BLaER1 treated with 17β-estradiol and CSF1 and Interleukin-3, amounts not matched to agents 10 nM and 100 nM (cell line): Measurements from ENCODE around the gene FST.

Source experiments
- H3K27ac ChIP-seq, 11 experiments: shearing (Covaris generic); formaldehyde crosslinking; 2 replicates each; pipeline ENCODE4 v1.8.1; 2022
- H3K27me3 ChIP-seq, 11 experiments: shearing (Covaris generic); formaldehyde crosslinking; 2 replicates each; pipeline ENCODE4 v1.8.1; 2022
- H3K36me3 ChIP-seq, 11 experiments: shearing (Covaris generic); formaldehyde crosslinking; 2 replicates each; pipeline ENCODE4 v1.8.1; 2022
- H3K4me1 ChIP-seq, 10 experiments: shearing (Covaris generic); formaldehyde crosslinking; 2 replicates each; pipeline ENCODE4 v1.8.1; 2022
- H3K4me2 ChIP-seq, 11 experiments: shearing (Covaris generic); formaldehyde crosslinking; 2 replicates each; pipeline ENCODE4 v1.8.1; 2022
- H3K4me3 ChIP-seq, 10 experiments: shearing (Covaris generic); formaldehyde crosslinking; 2 replicates each; pipeline ENCODE4 v1.8.1; 2022
- H3K9ac ChIP-seq, 11 experiments: shearing (Covaris generic); formaldehyde crosslinking; 2 replicates each; pipeline ENCODE4 v1.8.1; 2022
- H3K9me3 ChIP-seq, 11 experiments: shearing (Covaris generic); formaldehyde crosslinking; replicated peaks in 1 of 11; 2 replicates each; pipeline ENCODE4 v1.8.1; 2022
- H4K20me1 ChIP-seq, 11 experiments: shearing (Covaris generic); formaldehyde crosslinking; 2 replicates each; pipeline ENCODE4 v1.8.1; 2022
- Cebpa-rat ChIP-seq, 11 experiments: shearing (Covaris generic); IDR thresholded peaks; 2 replicates each; pipeline ENCODE4 v1.8.1; 2022

The FST gene

DNA sequence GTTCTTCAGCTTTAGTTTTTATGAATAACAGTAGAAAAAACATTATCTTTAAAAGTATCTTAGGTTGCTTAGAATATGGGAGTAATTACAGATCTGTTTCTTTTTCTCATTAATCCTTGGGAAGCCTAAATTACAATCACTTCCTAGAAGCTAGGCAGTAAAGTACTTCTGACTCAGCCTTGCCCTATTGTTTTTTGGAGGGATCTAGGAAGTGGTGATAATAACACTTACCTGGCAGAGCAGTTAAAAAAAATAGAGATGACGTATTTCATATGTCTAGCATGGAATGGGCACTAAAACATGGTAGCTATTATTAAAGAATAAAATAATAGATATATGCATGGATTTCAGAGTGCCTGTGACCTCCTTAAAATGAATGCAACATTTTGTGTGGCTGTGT is 8.2 kb upstream of the FST start:
- peaks cover 0 to 9% (median 0%) of the 10 kb centered on the region in 11 experiments; a peak in 2 of 22 replicates for H3K27me3 ChIP-seq
- no peak overlapping the region for H3K9ac ChIP-seq
- no peak overlapping the region for H3K4me3 ChIP-seq
- H3K27ac ChIP-seq, result no peak overlapping the region
- H4K20me1 ChIP-seq, result no peaks in the 10 kb centered on the region
- no peaks in the 10 kb centered on the region for H3K36me3 ChIP-seq
- H3K9me3 ChIP-seq, result no peaks in the 10 kb centered on the region
- no peak overlapping the region for H3K4me2 ChIP-seq
- H3K4me1 ChIP-seq, result 0 out of 20 replicates have a peak, but pooled peaks cover 0 to 10% (median 0%) of the 10 kb centered on the region in 10 experiments
- no peak for TF ChIP-seq Cebpa-rat (IDR thresholded peaks at IDR 0.05)

DNA sequence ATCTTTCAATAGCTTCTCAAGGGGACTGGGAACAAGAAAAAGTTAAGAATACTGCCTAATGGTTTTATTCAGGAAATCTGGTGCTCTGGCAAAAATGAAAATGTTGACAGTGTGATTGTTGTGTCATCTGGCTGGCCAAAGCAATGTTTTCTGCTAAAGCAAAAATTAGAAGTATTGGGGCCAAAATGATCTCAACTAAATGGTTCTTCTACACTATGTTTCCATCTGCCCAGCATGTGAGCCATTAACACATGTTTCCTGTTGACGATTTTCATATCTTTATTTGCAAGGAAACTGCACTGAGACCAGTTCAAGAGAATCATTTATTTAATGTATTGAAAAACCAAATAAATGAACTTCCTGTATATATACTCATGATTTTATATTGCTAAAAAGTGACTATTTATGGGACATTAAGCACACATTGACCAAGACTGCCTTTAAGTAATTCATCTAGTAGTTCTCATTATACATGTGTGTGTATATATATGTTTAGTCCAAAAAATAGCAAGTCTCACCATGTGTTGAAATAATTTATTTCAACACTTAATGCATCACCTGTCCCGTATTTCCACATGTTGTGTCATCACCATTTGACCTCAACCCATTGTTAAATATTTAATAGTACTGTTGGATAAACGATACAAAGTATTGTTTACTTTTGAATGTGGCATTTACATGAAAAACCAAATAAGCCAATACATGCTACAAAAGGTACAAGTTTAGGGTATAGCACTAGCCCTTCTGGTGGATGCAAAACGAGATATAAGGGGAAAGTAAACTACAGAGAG is 7.5 kb upstream of the FST start:
- Histone ChIP-seq H3K9me3 (no peaks in the 10 kb centered on the region), H3K27me3 (peaks cover 0 to 10% (median 1%) of the 10 kb centered on the region in 11 experiments; a peak in 11 of 22 replicates), H3K27ac (no peak overlapping the region), H4K20me1 (no peaks in the 10 kb centered on the region), H3K9ac (no peak overlapping the region), H3K4me2 (no peak overlapping the region), H3K36me3 (no peaks in the 10 kb centered on the region), H3K4me3 (no peak overlapping the region), H3K4me1 (0 out of 20 replicates have a peak, but pooled peaks cover 0 to 10% (median 0%) of the 10 kb centered on the region in 10 experiments)
- no peak for TF ChIP-seq Cebpa-rat (IDR thresholded peaks at IDR 0.05)

DNA sequence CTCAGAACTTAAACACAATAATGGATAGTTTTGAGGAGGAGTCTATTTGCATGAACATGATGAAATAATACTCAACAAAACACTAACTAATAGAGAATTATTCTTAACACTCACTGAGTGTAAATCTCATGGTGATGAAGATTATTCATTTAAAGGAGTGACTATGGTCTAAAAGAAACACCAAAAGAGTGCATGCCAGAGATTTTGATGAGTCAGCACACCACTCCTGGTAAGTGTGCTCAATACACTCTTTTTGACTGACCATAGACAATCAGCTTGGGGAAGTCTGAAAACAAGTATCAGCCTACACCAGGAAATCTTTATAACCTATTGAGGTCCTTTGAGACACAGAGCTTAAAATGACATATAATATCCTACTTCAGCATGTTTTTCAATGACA is 6.8 kb upstream of the FST start:
- H3K27ac ChIP-seq, result no peak overlapping the region
- H3K9ac ChIP-seq, result no peak overlapping the region
- no peaks in the 10 kb centered on the region for H3K9me3 ChIP-seq
- H4K20me1 ChIP-seq, result peaks cover 0 to 2% (median 0%) of the 10 kb centered on the region in 11 experiments; a peak in 4 of 22 replicates
- peaks cover 1 to 10% (median 2%) of the 10 kb centered on the region in 10 experiments; a peak in 14 of 20 replicates for H3K4me1 ChIP-seq
- H3K4me2 ChIP-seq, result no peak overlapping the region
- peaks cover 3 to 17% (median 8%) of the 10 kb centered on the region in 11 experiments for H3K27me3 ChIP-seq
- no peak overlapping the region for H3K4me3 ChIP-seq
- TF ChIP-seq Cebpa-rat (IDR thresholded peaks at IDR 0.05), result no peak
- H3K36me3 ChIP-seq, result no peaks in the 10 kb centered on the region

DNA sequence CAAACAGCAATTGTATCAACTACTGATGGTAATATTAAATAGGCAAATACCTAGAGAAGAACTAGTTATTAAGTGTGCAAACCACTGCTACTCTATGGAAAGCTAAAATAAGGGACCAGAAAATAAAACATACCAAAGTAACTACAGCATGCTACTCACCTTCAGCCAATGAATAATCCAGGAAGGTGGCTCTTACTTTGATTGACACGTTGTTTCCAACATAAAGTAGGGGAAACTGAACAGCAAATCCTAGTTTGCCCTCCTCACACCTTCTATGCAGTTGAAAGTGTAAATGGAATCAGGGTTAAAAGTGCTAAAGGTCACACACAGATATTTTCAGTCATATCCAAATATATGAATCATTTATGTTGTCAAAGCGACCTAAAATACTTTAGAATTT is 5.1 kb upstream of the FST start:
- Histone ChIP-seq H3K9ac (no peak overlapping the region), H3K27ac (no peak overlapping the region), H3K4me2 (no peak overlapping the region), H3K9me3 (no peaks in the 10 kb centered on the region), H3K27me3 (peaks cover 17 to 34% (median 25%) of the 10 kb centered on the region in 11 experiments), H3K4me1 (peaks cover 2 to 12% (median 8%) of the 10 kb centered on the region in 10 experiments; a peak in 16 of 20 replicates), H4K20me1 (peaks cover 0 to 12% (median 0%) of the 10 kb centered on the region in 11 experiments; a peak in 6 of 22 replicates), H3K4me3 (no peak overlapping the region), H3K36me3 (no peaks in the 10 kb centered on the region)
- TF ChIP-seq Cebpa-rat (IDR thresholded peaks at IDR 0.05), result no peak

DNA sequence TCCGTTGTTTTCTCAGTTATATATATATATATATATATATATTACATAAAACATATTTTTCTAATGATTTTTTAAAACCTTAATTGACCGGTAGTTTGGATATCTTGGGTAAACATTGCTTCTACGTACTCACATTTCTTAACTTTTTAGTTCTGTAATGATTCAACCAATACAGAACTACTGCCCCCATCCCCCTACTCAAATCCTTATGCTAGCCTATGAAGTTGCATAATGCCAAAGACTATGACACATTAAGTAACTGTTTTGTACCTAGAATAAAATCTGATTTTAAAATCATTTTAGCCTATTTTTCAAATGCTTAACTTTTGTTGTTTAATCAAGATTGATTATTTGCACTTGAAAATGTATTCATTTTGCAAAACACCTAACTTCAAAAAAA is 4.4 kb upstream of the FST start:
- Histone ChIP-seq H3K4me3 (no peak overlapping the region), H3K36me3 (no peaks in the 10 kb centered on the region), H4K20me1 (peaks cover 0 to 19% (median 0%) of the 10 kb centered on the region in 11 experiments; a peak in 6 of 22 replicates), H3K27ac (no peak overlapping the region), H3K9me3 (no peaks in the 10 kb centered on the region), H3K4me1 (peaks cover 4 to 19% (median 14%) of the 10 kb centered on the region in 10 experiments; a peak in 19 of 20 replicates), H3K9ac (no peak overlapping the region), H3K27me3 (peaks cover 24 to 41% (median 32%) of the 10 kb centered on the region in 11 experiments), H3K4me2 (no peak overlapping the region)
- TF ChIP-seq Cebpa-rat (IDR thresholded peaks at IDR 0.05), result no peak

DNA sequence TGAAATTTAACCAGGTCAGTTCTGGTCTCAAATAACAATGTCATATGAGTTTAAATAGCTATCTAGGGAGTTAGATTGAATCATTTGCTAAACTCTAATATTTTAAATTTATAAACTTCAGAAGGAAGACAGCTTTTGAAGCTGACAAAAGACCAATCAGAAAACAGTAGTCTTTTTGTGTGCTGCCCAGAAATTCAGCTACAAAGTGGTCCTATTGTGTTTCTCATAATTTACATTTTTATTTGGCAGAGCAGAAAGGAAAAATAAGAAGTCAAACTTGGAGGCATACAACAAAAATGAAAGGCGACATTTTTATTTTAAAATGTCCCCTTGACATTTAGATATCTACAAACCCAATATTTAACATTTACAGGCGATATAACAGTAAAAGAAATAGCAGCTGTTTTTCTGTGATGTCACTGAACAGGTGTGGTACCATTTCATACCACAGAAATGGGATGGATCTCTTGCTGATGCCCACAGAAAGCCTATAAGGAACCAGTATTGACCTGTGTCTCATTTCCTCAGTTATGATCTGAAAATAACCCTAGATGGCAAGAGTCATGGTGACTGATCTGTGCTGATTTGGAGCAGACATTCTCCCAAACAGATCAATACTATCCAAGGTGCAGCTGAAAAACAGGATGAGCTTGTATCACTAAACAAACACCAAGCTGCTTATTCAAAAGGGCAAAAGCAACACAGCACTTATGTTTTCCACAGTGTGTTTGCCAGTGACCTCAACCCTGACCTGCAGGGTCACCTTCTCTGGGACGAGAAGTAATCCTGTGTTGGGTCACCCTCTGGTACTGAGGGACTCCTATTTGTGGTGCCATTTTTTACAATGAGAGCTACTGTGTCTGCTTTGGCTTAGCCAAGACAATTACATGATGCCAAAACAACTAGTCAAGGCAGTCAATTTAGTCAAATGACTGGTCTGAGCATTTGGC is 3.6 kb upstream of the FST start:
- Histone ChIP-seq H3K36me3 (no peaks in the 10 kb centered on the region), H3K27me3 (peaks cover 30 to 49% (median 40%) of the 10 kb centered on the region in 11 experiments), H3K4me2 (no peak overlapping the region), H3K4me3 (no peak overlapping the region), H3K9me3 (no peaks in the 10 kb centered on the region), H3K27ac (no peak overlapping the region), H3K4me1 (peaks cover 11 to 27% (median 22%) of the 10 kb centered on the region in 10 experiments), H3K9ac (no peak overlapping the region), H4K20me1 (peaks cover 0 to 27% (median 0%) of the 10 kb centered on the region in 11 experiments; a peak in 6 of 22 replicates)
- TF ChIP-seq Cebpa-rat (IDR thresholded peaks at IDR 0.05), result no peak

DNA sequence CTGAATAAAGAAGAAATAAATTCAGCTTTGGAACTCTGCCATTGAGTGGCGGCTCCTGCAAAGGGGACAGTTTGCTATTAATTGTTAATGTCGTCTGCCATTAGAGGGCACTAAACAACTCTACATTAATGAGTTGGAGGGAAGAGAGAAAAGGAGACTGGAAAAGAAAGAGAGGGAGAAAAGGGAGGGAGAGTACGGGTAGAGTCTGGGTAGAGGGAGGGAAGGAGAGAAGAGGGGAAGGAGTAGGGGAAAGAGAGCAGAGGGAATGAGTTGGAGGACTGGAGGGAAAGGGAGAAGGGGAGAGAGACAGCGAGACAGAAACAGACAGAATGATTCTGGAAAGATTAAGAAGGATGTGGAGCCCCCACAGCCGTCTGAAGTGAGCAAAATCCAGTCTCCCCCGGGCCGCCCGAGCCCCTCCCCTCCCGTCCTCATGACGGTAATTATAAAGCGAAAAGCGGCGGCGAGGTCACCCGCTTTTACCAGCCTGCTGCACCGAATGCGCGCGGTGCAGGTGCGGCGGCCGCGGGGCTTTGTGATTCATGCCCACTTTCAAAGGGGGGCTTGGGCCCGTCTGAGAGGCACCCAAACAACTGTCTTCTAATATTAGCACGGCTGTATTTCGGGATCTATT is 1.9 kb upstream of the FST start:
- Histone ChIP-seq H4K20me1 (peaks cover 0 to 27% (median 0%) of the 10 kb centered on the region in 11 experiments; a peak in 6 of 22 replicates), H3K4me1 (peaks cover 16 to 44% (median 36%) of the 10 kb centered on the region in 10 experiments), H3K27me3 (peaks cover 30 to 66% (median 57%) of the 10 kb centered on the region in 11 experiments), H3K9ac (peak overlapping the region in 1 of 11 experiments; percentile 23; a peak in 2 of 22 replicates), H3K9me3 (no peaks in the 10 kb centered on the region), H3K36me3 (no peaks in the 10 kb centered on the region), H3K27ac (no peak overlapping the region), H3K4me3 (peak overlapping the region; percentile 13 to 62 (median 49); a peak in 16 of 20 replicates), H3K4me2 (peak overlapping the region; percentile 69 to 99 (median 72))
- no peak for TF ChIP-seq Cebpa-rat (IDR thresholded peaks at IDR 0.05)

DNA sequence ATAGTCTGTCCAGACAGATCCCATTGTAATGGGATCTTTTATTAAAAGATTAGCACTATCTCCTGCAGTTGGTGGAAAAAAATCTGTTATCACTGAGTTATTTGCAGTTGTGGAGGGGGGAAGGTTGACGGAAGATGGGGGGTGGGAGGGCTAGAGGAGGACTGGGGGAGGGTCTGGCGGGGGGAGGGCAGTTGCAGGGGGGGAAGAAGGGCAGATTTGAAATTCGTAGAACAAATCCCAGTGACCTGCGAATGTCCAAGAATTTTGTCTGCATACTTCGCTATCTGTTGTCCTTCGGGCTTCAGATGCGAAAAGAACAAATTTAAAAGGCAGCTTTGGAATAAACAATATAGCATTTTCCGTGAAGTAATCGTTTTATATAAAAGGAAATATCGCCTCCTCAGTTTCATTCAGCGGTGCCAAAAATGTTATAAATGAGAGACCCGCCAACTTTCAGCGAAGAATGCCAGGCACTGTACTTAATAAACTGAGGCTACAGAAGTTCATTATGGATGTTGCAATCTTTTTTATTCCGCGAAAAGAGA is 1.3 kb upstream of the FST start:
- peaks cover 0 to 27% (median 0%) of the 10 kb centered on the region in 11 experiments; a peak in 6 of 22 replicates for H4K20me1 ChIP-seq
- H3K4me3 ChIP-seq, result peak overlapping the region; percentile 59 to 79 (median 66)
- peak in 3 of 11 experiments; percentile 51 to 68 (median 56); a peak in 4 of 22 replicates for TF ChIP-seq Cebpa-rat (IDR thresholded peaks at IDR 0.05)
- peak overlapping the region in 6 of 11 experiments; percentile 10 to 63 (median 56); a peak in 9 of 22 replicates for H3K27ac ChIP-seq
- peak overlapping the region; percentile 94 to 99 (median 98) for H3K4me2 ChIP-seq
- H3K9ac ChIP-seq, result peak overlapping the region; percentile 40 to 78 (median 73); a peak in 21 of 22 replicates
- H3K36me3 ChIP-seq, result no peaks in the 10 kb centered on the region
- H3K9me3 ChIP-seq, result no peaks in the 10 kb centered on the region
- H3K4me1 ChIP-seq, result peaks cover 16 to 45% (median 37%) of the 10 kb centered on the region in 10 experiments
- H3K27me3 ChIP-seq, result peaks cover 30 to 72% (median 63%) of the 10 kb centered on the region in 11 experiments
